Liver (tissue), 9 donors: ENCODE data around the gene SWT1. TPM values are rescaled to one million over a fixed set of nuclear protein-coding genes. Genes with fewer than 3 reads are reported as not detected.
A peak's percentile ranks its signal among the peaks of the same experiment; 100 is the strongest.

Source experiments
- DNase-seq: peaks from one replicate; pipeline ENCODE4 v3.0.0-alpha.2; 2017; ENCODE audit warnings: low spot score
- H3K27ac ChIP-seq, 2 donors: one replicate each; pipeline ENCODE4 v1.7.0; 2013; ENCODE audit warnings: inconsistent platforms in 2 of 2, low read length in 2 of 2, control low read depth in 1 of 2, low read depth in 1 of 2, mild to moderate bottlenecking in 1 of 2
- H3K27me3 ChIP-seq, 4 donors: one replicate each; pipeline versions ENCODE4 v1.6.1 to v1.7.0; 2013; ENCODE audit warnings: low read length in 3 of 4, inconsistent platforms in 1 of 4, mild to moderate bottlenecking in 1 of 4, moderate library complexity in 1 of 4; ENCODE audit not compliant: control insufficient read depth in 4 of 4, insufficient read depth in 4 of 4
- H3K36me3 ChIP-seq, 4 donors: one replicate each; pipeline versions ENCODE4 v1.6.1 to v1.7.0; 2013; ENCODE audit warnings: low read length in 3 of 4, mild to moderate bottlenecking in 3 of 4, low read depth in 1 of 4, moderate library complexity in 1 of 4; ENCODE audit not compliant: control insufficient read depth in 4 of 4, insufficient read depth in 3 of 4
- H3K4me1 ChIP-seq, 4 donors: one replicate each; pipeline versions ENCODE4 v1.6.1 to v1.7.0; 2013; ENCODE audit warnings: low read length in 3 of 4, mild to moderate bottlenecking in 3 of 4, moderate library complexity in 1 of 4; ENCODE audit not compliant: control insufficient read depth in 4 of 4, insufficient read depth in 4 of 4
- H3K4me3 ChIP-seq, 3 donors: one replicate each; pipeline versions ENCODE4 v1.6.1 to v1.7.0; 2013; ENCODE audit warnings: low read length in 3 of 3, control low read depth in 1 of 3, low read depth in 1 of 3, mild to moderate bottlenecking in 1 of 3
- H3K9ac ChIP-seq, 2 donors: one replicate each; pipeline ENCODE4 v1.7.0; 2013; ENCODE audit warnings: low read length in 2 of 2, mild to moderate bottlenecking in 2 of 2, moderate library complexity in 2 of 2, control low read depth in 1 of 2, low read depth in 1 of 2
- H3K9me3 ChIP-seq, 4 donors: one replicate each; pipeline versions ENCODE4 v1.6.1 to v1.7.0; 2013; ENCODE audit warnings: low read length in 3 of 4; ENCODE audit not compliant: control insufficient read depth in 4 of 4
- EGR1 ChIP-seq, 2 donors: IDR thresholded peaks; 2 replicates each; pipeline ENCODE4 v1.6.1; 2016 to 2018; ENCODE audit warnings: antibody characterized with exemption in 2 of 2, low read depth in 2 of 2
- FOXA1 ChIP-seq: IDR thresholded peaks from 2 replicates; pipeline ENCODE4 v1.6.1; 2016; ENCODE audit warnings: antibody characterized with exemption
- FOXA2 ChIP-seq: IDR thresholded peaks from 2 replicates; pipeline ENCODE4 v1.6.1; 2016; ENCODE audit warnings: antibody characterized with exemption
- HNF4G ChIP-seq: IDR thresholded peaks from 2 replicates; pipeline ENCODE4 v1.6.1; 2016; ENCODE audit warnings: antibody characterized with exemption
- JUND ChIP-seq, 2 donors: IDR thresholded peaks; 2 replicates each; pipeline ENCODE4 v1.6.1; 2016; ENCODE audit warnings: antibody characterized with exemption in 2 of 2
- NR2F2 ChIP-seq: IDR thresholded peaks from 2 replicates; pipeline ENCODE4 v1.6.1; 2016; ENCODE audit warnings: antibody characterized with exemption
- RAD21 ChIP-seq, 2 donors: IDR thresholded peaks; 2 replicates each; pipeline ENCODE4 v1.6.1; 2016; ENCODE audit warnings: antibody characterized with exemption in 2 of 2, mild to moderate bottlenecking in 2 of 2
- RXRA ChIP-seq, 2 donors: IDR thresholded peaks; 2 replicates each; pipeline ENCODE4 v1.6.1; 2017 to 2018; ENCODE audit warnings: antibody characterized with exemption in 2 of 2, mild to moderate bottlenecking in 1 of 2
- SP1 ChIP-seq: IDR thresholded peaks from 2 replicates; pipeline ENCODE4 v1.6.1; 2018; ENCODE audit warnings: antibody characterized with exemption, mild to moderate bottlenecking
- YY1 ChIP-seq: IDR thresholded peaks from 2 replicates; pipeline ENCODE4 v1.6.1; 2016; ENCODE audit warnings: antibody characterized with exemption, mild to moderate bottlenecking
- WGBS: extraction: QIAGEN DNeasy Blood & Tissue Kit; methylation state at CpG from one replicate; pipeline ENCODE4 v1.1.7; 2013; 5-methylcytosine and 5-hydroxymethylcytosine counted together
- polyA plus RNA-seq, 2 donors: library from polyadenylated mRNA; stranded (reverse) in 1 of 2; unstranded in 1 of 2; fragments of 200-250 nt in 1 of 2; fragments of >200 nt in 1 of 2; fragmentation: Nextera tagmentation in 1 of 2; extraction: Ambion mirVana in 1 of 2; gene quantifications; one replicate each; pipeline versions ENCODE4 v1.2.1 to v1.2.3, GENCODE V29; 2013 to 2015
- total RNA-seq, 2 donors: library from RNA; depleted of rRNA; stranded (reverse); fragments of >200 nt; gene quantifications; one replicate each; pipeline ENCODE4 v1.2.3, GENCODE V29; 2014
- TF ChIP-seq, protein P1 (sequence below): IDR thresholded peaks from 2 replicates; pipeline ENCODE4 v1.6.1; 2016; ENCODE audit warnings: antibody characterized with exemption, mild to moderate bottlenecking
- TF ChIP-seq, protein P2 (sequence below): IDR thresholded peaks from 2 replicates; pipeline ENCODE4 v1.6.1; 2016; ENCODE audit warnings: antibody characterized with exemption
- donor health status: healthy.
- donor health status: healthy.
- donor health status: healthy.
- donor health status: healthy.
- donor health status: healthy.

The SWT1 gene
- total and polyA plus RNA-seq, 4 donors, result 0.99 to 7.8 (median 2.9) TPM

DNA sequence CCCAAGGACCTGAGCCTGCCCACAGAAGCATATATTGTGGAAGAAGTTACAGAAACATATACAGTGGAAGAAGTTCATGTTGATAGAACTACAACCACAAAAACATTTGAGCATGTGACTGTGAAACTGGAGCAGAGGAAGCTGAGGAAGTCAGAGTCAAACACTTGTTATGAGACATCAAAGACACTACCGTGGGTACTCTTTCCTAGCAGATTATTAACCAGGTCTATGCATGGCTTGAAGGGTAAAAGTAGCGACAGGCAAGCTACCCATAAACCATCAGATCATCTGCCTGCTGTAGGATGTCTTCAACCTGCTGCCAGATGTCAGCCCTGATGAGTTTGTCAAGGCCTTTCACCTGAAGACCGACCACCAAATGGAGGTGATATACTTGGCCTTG, 124.3 kb downstream of the SWT1 start:
- TF ChIP-seq, protein P1, sequence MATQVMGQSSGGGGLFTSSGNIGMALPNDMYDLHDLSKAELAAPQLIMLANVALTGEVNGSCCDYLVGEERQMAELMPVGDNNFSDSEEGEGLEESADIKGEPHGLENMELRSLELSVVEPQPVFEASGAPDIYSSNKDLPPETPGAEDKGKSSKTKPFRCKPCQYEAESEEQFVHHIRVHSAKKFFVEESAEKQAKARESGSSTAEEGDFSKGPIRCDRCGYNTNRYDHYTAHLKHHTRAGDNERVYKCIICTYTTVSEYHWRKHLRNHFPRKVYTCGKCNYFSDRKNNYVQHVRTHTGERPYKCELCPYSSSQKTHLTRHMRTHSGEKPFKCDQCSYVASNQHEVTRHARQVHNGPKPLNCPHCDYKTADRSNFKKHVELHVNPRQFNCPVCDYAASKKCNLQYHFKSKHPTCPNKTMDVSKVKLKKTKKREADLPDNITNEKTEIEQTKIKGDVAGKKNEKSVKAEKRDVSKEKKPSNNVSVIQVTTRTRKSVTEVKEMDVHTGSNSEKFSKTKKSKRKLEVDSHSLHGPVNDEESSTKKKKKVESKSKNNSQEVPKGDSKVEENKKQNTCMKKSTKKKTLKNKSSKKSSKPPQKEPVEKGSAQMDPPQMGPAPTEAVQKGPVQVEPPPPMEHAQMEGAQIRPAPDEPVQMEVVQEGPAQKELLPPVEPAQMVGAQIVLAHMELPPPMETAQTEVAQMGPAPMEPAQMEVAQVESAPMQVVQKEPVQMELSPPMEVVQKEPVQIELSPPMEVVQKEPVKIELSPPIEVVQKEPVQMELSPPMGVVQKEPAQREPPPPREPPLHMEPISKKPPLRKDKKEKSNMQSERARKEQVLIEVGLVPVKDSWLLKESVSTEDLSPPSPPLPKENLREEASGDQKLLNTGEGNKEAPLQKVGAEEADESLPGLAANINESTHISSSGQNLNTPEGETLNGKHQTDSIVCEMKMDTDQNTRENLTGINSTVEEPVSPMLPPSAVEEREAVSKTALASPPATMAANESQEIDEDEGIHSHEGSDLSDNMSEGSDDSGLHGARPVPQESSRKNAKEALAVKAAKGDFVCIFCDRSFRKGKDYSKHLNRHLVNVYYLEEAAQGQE, result no peak
- TF ChIP-seq NR2F2 (no peak), HNF4G (no peak), JUND (IDR thresholded peaks at IDR 0.05) (no peak), RXRA (IDR thresholded peaks at IDR 0.05) (no peak), FOXA2 (no peak), RAD21 (IDR thresholded peaks at IDR 0.05) (no peak)
- Histone ChIP-seq H3K27me3 (no peaks in the 10 kb centered on the region), H3K27ac (no peak overlapping the region), H3K9ac (no peak overlapping the region), H3K4me1 (no peaks in the 10 kb centered on the region), H3K36me3 (peaks cover 0 to 3% (median 0%) of the 10 kb centered on the region in 4 donors), H3K9me3 (no peaks in the 10 kb centered on the region), H3K4me3 (no peak overlapping the region)
- no peak for DNase-seq
- WGBS, result 69% methylated on average over 3 of the region's 3 CpGs

DNA sequence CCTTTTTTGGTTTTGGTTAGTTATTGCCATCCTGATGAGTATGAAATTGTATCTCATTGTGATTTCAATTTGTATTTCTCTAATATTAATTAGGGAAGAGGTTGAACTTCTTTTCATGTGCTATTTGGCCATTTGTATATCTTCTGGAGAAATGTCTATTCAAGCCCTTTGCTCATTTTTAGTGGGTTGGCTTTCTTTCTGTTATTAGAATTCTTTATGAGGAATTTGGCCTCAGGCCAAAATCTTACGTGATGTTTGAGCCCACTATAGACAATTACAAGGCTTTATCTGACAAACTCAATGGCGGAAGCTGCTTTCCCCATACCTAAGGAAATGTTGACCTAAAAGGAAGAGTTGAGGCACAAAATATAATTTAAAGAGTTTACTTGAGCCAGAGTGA, 127.1 kb downstream of the SWT1 start:
- TF ChIP-seq, protein P2, sequence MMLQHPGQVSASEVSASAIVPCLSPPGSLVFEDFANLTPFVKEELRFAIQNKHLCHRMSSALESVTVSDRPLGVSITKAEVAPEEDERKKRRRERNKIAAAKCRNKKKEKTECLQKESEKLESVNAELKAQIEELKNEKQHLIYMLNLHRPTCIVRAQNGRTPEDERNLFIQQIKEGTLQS, result no peak
- TF ChIP-seq YY1 (no peak), SP1 (no peak)
- H3K9me3 ChIP-seq, result no peaks in the 10 kb centered on the region
- no peaks in the 10 kb centered on the region for H3K27me3 ChIP-seq
- no peaks in the 10 kb centered on the region for H3K4me1 ChIP-seq
- WGBS, result 90% methylated on average over 2 of the region's 2 CpGs
- DNase-seq, result no peak
- no peak overlapping the region for H3K4me3 ChIP-seq
- no peak overlapping the region for H3K27ac ChIP-seq
- H3K36me3 ChIP-seq, result peaks cover 0 to 3% (median 0%) of the 10 kb centered on the region in 4 donors
- H3K9ac ChIP-seq, result no peak overlapping the region

DNA sequence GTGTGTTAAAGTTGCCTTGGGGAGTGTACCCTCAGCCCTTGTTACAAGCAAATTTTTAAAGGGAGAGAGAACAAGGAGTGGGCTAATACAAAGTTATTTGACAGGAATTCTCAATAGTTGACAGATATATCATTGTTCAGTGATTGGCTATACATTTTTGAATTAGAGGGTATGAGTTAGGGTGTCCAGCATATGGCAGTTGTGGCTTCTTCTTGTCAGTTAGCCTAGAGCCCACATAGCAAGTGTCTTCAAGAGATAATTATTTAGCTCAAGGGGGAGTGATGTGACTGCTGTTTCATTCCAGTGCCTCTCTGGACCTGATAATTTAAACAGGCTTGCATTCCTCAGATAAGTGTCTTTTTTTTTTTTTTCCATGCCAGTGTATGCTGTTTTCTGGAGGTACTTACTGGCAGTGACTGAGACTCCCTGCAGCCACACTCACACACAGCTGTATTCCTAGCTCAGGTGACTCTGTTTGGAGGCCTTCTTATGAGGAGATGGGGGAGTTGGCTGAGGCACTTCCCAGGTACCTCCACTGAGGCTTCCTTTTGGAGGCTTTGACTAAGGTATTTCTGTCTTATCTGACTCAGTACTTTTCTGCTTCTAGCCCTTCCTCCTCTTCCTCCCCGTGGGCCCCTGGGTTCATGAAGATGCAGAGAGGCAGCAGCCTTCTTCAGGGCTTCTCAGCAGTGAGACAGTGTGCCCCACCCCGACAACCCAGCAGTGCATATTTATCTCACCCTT, 127.7 kb downstream of the SWT1 start:
- peak; percentile 72 for DNase-seq
- H3K36me3 ChIP-seq, result peaks cover 0 to 3% (median 0%) of the 10 kb centered on the region in 4 donors
- TF ChIP-seq FOXA2 (no peak), EGR1 (IDR thresholded peaks at IDR 0.05; ENCODE audit: low read depth in 2 of 2) (no peak), FOXA1 (no peak)
- no peak overlapping the region for H3K9ac ChIP-seq
- H3K4me1 ChIP-seq, result no peaks in the 10 kb centered on the region
- no peak overlapping the region for H3K4me3 ChIP-seq
- no peaks in the 10 kb centered on the region for H3K9me3 ChIP-seq
- H3K27ac ChIP-seq, result no peak overlapping the region
- 72% methylated on average over 2 of the region's 2 CpGs for WGBS
- H3K27me3 ChIP-seq, result no peaks in the 10 kb centered on the region
